HG02759 (cell line): ENCODE data around the gene TACC3.

Experiments
- ATAC-seq: cut with Tn5 transposase; IDR thresholded peaks from one replicate; pipeline ENCODE4 v1.9.1; 2021; ENCODE audit warnings: mild to moderate bottlenecking, moderate library complexity; ENCODE audit not compliant: unreplicated experiment

The TACC3 gene

DNA sequence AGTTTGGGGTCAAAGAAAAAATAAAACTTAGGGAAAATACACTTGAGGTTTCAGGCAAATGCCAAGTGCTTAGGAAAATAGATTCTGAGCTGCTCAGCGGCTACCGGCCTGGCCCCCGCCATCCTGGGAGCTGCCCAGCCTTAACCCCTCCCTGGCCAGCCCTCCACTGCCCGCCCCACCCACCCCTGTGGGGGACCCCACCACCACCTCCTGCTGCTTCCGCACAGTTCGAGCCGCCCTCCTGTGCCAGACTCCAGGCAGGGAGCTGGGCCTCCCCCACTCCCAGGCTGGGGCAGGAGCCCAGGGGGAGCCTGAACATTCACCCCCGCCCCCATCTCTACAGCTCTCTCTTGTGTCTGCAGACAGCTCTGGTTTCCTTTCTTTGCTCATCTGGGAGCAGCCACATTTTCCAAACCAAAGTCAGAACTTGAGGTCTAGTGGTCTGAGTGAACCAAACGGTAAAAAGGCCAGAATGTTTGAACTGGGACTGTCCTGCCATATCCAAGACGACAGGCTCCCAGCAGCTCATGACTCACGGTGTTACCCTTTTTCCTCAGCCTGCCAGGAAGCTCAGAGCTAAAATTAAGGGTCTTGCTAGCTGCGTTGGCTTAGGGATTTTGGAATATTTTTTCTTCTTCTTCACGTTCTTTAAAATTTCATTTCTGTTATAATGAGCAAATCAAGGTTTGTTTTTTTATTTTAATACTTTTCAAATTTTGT, 67.1 kb downstream of the TACC3 start:
- ATAC-seq, result no peak

DNA sequence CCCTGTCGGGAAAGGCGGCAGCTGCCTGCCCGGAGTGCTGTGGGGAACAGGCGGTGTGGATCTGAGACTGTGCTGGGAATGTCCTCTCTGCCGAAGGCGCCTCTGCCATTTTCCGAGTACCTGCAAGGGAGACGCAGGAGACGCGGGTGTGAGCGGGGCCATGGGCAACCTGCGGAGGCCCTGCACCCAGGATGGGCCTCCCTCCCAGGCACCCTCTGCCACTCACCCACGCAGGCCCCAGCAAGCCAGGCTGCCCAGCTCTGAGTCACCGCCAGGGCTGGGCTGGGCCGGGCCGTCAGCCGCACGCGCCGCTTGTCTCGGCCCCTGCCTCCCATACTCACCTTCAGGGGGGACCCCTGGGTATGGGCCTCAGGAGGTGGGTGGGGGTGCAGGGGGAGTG, 68.2 kb downstream of the TACC3 start:
- ATAC-seq, result no peak

DNA sequence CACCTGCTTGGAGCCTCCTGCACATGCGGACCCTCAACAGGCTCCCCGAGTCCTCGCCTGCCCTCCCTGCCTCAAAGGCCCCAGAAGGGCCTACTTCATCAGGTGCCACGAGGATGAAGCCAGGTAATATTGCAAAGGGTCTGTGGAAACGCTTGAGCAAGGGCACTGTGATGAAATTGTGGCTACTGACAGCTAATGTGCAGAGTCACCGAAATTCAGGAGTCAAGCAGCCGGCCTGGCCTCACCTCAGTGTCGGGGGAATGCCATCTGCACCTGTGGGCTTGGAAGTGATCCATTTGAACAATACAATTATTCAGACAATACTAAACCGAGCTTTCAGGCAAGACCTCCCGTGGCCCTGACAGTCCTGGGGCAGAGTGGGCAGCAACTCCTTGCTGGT, 68.7 kb downstream of the TACC3 start:
- ATAC-seq, result no peak

DNA sequence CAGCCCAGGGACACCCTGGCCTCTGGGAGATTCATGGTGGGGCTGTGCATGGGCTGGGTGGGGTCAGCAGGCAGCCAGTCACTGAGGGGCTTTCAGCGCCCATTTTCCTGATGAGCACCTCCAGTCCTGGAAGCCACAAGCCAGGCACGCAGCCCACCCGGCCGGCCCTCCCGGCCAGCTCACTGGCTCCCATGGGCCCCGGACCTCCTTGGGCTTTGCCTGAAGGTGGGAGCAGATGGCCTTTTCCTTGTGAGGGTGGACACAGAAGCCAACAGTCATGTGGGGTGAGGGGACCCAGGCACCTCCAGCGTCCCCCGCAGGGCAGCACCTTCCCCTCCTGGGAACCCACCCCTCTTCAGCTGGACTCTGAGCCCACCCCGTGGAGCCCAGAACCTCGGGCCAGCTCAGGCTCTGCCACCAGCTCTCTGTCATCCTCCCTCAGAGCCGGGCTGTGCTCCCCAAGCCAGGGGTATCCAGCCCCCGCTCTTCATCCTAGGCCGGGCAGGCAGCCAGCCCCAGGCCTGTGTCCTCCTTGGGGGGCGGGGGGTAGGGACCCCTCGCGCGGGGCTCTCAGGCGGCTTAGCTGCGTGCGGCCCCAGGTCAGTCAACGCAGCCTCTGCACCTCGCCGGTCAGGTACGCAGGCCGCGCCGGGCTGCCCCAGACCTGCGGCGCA, 71.0 kb downstream of the TACC3 start:
- peak; percentile 10 for ATAC-seq

DNA sequence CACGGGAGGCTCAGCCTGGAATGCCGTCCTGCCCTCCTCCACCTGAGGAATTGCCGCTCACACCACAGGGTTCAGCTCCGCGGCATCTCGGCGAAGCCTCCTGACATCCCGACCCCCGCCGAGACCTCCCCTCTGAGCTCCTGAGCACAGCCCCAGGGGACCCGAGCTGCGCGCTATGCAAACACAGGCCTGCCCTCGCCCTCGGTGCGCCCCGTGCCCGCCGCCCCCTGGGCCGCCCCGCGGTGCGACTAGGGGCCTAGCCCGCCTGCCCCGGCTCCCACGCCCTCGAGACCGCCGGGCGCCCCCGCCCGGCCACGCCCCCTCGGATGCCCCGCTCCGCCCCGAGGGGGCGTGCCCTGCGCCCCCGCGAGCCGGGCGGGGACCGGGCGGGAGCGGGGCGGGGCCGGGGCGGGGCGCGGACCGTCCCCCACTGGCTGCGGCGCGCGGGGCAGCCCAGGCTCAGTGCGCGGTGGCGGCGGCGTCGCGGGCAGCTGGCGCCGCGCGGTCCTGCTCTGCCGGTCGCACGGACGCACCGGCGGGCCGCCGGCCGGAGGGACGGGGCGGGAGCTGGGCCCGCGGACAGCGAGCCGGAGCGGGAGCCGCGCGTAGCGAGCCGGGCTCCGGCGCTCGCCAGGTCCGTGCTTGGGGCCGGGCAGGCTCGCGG, 71.6 kb downstream of the TACC3 start, which contains the start of gene FGFR3:
Gene FGFR3, plus strand, starts transcription at position 462 of the 664 bp plus-strand sequence. CDS start 642 bp downstream, outside the sequence.
- ATAC-seq, result peak; percentile 73

DNA sequence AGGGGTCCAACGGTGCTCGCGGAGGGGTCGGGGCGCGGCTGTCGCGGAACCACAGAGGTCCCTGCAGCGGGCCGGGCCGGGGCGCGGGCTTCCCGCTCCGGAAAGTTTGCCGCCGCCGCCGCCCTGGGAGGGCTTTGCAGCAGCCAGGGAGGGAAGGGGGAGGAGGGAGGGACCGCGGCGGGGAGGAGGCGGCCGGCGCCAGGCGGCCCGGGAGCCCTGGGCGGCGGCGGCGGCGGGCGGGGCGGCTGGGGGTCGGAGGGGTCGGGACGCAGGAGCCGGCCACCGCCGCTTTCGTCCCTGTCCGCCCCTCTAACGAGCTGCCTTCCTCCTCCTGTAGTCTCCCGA, 72.1 kb downstream of the TACC3 start:
- peak; percentile 33 for ATAC-seq

DNA sequence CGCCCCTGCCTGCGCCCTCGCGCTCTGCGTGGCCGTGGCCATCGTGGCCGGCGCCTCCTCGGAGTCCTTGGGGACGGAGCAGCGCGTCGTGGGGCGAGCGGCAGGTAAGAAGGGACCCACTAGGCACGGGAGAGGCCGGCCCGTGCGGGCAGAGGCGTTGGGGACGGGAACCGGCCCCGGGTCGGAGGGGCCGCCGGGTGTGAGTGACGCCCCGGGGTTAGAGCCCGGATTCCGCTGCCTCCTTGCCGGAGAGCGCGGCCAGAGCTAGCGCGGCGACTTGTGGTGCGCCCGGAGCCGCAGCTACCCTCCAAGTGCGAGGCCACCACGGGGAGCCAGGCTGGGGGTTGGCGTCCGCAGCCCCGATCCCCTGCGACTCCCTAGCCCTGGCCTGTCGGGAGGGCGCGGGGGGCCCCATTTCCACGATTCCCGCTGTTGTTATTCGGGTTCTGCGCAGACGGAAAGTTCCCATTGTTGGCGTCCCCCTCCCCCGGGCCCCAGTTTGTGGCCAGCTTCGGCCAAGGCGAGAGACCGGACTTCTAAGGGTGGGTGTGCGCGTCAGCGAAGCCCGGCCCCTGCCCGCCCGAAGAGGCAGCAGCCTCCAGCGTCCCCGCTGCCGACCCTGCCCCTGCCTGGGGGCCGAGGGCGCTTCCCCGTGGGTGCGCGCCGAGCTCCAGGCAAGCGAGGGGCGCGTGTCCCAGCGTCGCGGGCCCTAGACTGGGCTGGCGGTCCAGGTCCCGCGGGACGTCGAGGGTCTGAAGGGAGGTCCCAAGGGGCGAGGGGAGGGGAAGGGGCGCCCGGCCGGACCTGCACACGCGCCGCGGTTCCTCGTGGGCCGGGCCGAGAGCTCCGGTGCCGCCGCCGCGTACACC, 72.9 kb downstream of the TACC3 start:
- ATAC-seq, result no peak
